Measurements from ENCODE around the gene KRTAP12-3.

Gene KRTAP12-3

DNA sequence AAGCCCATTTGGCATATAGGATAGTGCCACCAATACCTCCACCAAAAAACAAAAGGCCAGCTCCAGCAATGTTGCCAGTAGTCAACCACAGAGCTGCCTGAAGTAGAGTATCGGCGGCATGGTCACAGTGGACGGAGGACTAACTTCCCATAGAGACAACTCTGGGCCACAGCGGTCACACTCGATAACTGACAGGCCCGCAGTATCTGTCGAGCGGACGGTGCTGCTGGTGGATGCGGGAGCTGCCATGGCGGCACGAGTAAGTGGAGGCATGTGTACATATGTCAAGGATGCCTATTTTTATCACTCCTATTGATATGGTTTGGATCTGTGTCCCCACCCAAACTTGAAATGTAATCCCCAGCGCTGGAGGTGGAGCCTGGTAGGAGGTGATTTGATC, 20.1 kb downstream of the KRTAP12-3 start:
- Histone ChIP-seq H3K27me3 (ENCODE audit: insufficient read depth, poor library complexity, severe bottlenecking) (peaks cover 8% of the 10 kb centered on the region), H3K27ac (replicated peaks) (no peak overlapping the region)
- DNase-seq (ENCODE audit: low read depth in 1 of 2, low spot score in 1 of 2) = no peak

DNA sequence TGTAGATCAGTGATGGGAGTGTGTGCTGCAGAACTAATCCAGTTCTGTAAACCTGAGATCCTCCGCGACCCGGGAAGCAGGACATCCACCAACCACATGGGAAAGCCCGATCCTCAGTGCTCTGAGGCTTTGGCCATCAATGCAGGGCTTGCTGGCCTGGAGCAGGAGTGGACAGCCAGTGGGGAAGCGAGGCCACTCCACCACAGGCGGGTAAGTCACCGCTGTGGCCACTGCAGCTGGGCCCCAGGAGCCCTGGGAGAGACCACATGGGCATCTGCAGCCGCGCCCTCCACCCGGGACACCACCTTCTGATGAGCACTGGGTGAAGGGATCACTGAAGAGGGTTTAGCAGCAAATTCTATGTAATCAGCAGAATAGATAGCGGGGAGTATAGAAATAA, 23.4 kb downstream of the KRTAP12-3 start:
- DNase-seq (ENCODE audit: low read depth in 1 of 2, low spot score in 1 of 2) = no peak
- Histone ChIP-seq H3K27ac (replicated peaks) (no peak overlapping the region), H3K4me3 (replicated peaks; ENCODE audit: insufficient read depth, low read length) (no peak overlapping the region), H3K27me3 (ENCODE audit: insufficient read depth, poor library complexity, severe bottlenecking) (peaks cover 6% of the 10 kb centered on the region)
- no peak for TF ChIP-seq SPI1 (IDR thresholded peaks at IDR 0.05; ENCODE audit: borderline replicate concordance, low read depth)
- TF ChIP-seq, protein P1, sequence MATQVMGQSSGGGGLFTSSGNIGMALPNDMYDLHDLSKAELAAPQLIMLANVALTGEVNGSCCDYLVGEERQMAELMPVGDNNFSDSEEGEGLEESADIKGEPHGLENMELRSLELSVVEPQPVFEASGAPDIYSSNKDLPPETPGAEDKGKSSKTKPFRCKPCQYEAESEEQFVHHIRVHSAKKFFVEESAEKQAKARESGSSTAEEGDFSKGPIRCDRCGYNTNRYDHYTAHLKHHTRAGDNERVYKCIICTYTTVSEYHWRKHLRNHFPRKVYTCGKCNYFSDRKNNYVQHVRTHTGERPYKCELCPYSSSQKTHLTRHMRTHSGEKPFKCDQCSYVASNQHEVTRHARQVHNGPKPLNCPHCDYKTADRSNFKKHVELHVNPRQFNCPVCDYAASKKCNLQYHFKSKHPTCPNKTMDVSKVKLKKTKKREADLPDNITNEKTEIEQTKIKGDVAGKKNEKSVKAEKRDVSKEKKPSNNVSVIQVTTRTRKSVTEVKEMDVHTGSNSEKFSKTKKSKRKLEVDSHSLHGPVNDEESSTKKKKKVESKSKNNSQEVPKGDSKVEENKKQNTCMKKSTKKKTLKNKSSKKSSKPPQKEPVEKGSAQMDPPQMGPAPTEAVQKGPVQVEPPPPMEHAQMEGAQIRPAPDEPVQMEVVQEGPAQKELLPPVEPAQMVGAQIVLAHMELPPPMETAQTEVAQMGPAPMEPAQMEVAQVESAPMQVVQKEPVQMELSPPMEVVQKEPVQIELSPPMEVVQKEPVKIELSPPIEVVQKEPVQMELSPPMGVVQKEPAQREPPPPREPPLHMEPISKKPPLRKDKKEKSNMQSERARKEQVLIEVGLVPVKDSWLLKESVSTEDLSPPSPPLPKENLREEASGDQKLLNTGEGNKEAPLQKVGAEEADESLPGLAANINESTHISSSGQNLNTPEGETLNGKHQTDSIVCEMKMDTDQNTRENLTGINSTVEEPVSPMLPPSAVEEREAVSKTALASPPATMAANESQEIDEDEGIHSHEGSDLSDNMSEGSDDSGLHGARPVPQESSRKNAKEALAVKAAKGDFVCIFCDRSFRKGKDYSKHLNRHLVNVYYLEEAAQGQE (IDR thresholded peaks at IDR 0.05; ENCODE audit: insufficient replicate concordance, low read depth) = no peak
- no peak for TF ChIP-seq POLR2AphosphoS5 (IDR thresholded peaks at IDR 0.05; ENCODE audit: low read depth)
- no peak for TF ChIP-seq GABPA (IDR thresholded peaks at IDR 0.05; ENCODE audit: low read depth)
- TF ChIP-seq, protein P2, sequence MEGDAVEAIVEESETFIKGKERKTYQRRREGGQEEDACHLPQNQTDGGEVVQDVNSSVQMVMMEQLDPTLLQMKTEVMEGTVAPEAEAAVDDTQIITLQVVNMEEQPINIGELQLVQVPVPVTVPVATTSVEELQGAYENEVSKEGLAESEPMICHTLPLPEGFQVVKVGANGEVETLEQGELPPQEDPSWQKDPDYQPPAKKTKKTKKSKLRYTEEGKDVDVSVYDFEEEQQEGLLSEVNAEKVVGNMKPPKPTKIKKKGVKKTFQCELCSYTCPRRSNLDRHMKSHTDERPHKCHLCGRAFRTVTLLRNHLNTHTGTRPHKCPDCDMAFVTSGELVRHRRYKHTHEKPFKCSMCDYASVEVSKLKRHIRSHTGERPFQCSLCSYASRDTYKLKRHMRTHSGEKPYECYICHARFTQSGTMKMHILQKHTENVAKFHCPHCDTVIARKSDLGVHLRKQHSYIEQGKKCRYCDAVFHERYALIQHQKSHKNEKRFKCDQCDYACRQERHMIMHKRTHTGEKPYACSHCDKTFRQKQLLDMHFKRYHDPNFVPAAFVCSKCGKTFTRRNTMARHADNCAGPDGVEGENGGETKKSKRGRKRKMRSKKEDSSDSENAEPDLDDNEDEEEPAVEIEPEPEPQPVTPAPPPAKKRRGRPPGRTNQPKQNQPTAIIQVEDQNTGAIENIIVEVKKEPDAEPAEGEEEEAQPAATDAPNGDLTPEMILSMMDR (IDR thresholded peaks at IDR 0.05; ENCODE audit: insufficient read depth, low read length) = no peak

More for the DNA sequence above, 20.1 kb downstream of the KRTAP12-3 start:
- TF ChIP-seq SPI1 (IDR thresholded peaks at IDR 0.05; ENCODE audit: borderline replicate concordance, low read depth) = no peak
- no peak for TF ChIP-seq POLR2AphosphoS5 (IDR thresholded peaks at IDR 0.05; ENCODE audit: low read depth)
- TF ChIP-seq, protein P1 (IDR thresholded peaks at IDR 0.05; ENCODE audit: insufficient replicate concordance, low read depth) = no peak
- no peak for TF ChIP-seq GABPA (IDR thresholded peaks at IDR 0.05; ENCODE audit: low read depth)
- TF ChIP-seq, protein P2 (IDR thresholded peaks at IDR 0.05; ENCODE audit: insufficient read depth, low read length) = no peak
- no peak overlapping the region for H3K4me3 ChIP-seq (replicated peaks; ENCODE audit: insufficient read depth, low read length)

DNA sequence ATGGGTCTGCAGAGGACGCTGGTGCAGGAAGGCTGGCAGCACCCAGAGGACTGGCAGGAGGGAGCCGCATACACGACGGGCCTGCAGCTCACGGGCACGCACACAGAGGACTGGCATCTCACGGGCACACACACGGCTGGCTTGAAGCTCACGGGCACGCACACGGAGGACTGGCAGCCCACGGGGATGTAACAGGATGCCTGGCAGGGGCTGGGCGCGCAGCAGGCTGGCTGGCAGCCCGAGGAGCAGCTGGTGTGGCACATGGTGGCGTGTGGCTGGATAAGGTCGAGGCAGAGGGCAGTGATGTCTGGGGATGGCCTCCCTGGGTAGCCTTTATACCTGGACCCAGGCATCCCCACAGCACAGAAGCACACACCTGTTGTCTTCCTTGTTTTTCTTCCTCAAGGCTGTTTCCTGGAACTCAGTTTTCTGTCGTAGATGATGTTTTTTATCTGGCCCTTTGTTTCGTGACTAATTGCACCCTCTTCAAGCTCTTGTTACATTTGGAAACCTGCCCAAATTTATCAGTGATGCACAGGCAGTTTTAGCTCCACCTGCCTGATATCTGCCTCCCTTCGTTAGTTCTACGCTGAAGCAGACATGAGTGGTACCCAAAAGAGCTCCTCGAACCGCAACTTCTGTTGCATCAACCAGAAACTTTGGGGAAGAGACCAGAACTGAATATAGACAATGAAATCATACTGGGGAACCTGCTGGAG, 24.3 kb downstream of the KRTAP12-3 start, which contains the start of gene KRTAP12-1:
KRTAP12-1 (minus strand) TSS at position 303 of the 719 bp plus-strand sequence; CDS start at position 263, 40 bp downstream.
- DNase-seq (ENCODE audit: low read depth in 1 of 2, low spot score in 1 of 2) = no peak
- TF ChIP-seq, protein P1 (IDR thresholded peaks at IDR 0.05; ENCODE audit: insufficient replicate concordance, low read depth) = no peak
- no peak for TF ChIP-seq SPI1 (IDR thresholded peaks at IDR 0.05; ENCODE audit: borderline replicate concordance, low read depth)
- no peak for TF ChIP-seq POLR2AphosphoS5 (IDR thresholded peaks at IDR 0.05; ENCODE audit: low read depth)
- TF ChIP-seq, protein P2 (IDR thresholded peaks at IDR 0.05; ENCODE audit: insufficient read depth, low read length) = no peak
- no peak for TF ChIP-seq GABPA (IDR thresholded peaks at IDR 0.05; ENCODE audit: low read depth)

More for the DNA sequence above, 24.3 kb downstream of the KRTAP12-3 start, which contains the start of gene KRTAP12-1:
- Histone ChIP-seq H3K27me3 (ENCODE audit: insufficient read depth, poor library complexity, severe bottlenecking) (peaks cover 6% of the 10 kb centered on the region), H3K4me3 (replicated peaks; ENCODE audit: insufficient read depth, low read length) (no peak within 1 kb of the TSS), H3K27ac (replicated peaks) (no peak within 1 kb of the TSS)

Measured in HL-60 (cell line).